Stimulated activated CD8-positive, alpha-beta memory T cell treated with anti-CD3 and anti-CD28 coated beads, Interleukin-4, amount 100 ng/mL, for 24 hours (primary cell): ENCODE data around the gene ZNF771.
A peak's percentile ranks its signal among the peaks of the same experiment; 100 is the strongest.
"Not testable (repeated sequence)": the region's sequence is repeated elsewhere in the genome, so short reads cannot be mapped to it uniquely, and the experiment has no call there.

Source experiments
- DNase-seq: peaks from one replicate; pipeline ENCODE4 v3.0.0-alpha.2; 2020; ENCODE audit warnings: low read depth

Gene ZNF771

GRCh38 chr16:30437511-30438046, 30.2 kb downstream of the ZNF771 start:
- no peak for DNase-seq

DNA sequence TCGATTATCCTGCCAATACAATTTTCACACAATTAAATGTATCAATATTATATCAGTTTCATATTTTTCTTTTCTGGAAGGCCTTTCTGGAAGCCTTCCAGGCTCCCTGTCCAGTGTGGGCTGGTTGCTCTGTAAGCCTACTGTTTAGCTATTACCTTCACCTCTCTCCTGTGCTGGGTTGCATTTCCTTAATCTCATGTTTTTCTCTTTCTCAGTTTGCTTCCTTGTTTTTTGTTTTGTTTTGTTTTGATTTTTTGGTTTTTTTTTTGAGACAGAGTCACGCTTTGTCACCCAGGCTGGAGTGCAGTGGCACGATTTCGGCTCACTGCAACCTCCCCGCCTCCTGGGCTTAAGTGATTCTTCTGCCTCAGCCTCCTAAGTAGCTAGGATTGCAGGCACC, 31.4 kb downstream of the ZNF771 start:
- no peak for DNase-seq

DNA sequence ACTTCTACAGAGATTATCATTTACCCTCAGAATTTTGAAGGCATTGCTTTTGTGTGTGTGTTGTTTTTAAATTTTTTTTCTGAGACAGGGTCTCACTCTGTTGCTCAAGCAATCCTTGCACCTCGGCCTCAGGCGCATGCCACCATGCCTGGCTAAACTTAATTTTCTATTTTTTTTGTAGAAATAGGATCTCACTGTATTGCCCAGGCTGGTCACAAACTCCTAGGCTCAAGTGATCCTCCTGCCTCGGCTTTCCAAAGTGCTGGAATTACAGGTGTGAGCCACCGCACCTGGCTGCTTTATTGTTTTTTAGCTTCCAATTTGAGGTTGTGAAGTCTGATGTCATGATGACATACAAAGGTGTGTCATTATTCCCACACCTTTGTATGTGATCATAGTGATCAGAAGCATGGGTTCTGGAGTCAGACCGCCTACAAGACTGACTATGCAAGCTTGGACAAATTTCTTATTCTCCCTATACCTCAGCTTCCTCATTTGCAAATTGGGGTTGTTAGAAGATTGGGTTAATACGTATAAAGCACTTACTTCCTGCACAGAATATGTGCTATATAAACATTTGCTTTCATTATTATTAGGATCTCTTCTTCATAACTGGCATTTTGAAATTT, 32.4 kb downstream of the ZNF771 start:
- DNase-seq: no peak

GRCh38 chr16:30443631-30444030, 36.2 kb downstream of the ZNF771 start:
- DNase-seq: no peak

GRCh38 chr16:30444231-30445148, 37.1 kb downstream of the ZNF771 start:
- DNase-seq: no peak

DNA sequence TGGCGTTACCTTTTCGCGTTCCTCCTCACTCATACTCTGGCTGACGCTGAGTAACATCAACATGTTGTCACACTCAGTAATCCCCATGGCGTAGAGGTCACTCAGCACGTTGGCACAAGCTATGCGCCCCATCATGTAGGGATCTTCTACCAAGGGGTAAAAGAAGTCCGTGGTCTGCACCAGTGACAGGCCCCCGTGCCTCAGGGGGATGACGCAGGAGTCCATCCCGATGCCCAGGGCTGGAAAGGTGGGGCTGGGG, 37.7 kb downstream of the ZNF771 start:
- DNase-seq: no peak

- DNase-seq: peak; percentile 92
These were observed 38.2 kb downstream of the ZNF771 start, which contains the start of gene SEPHS2 for GRCh38 chr16:30445408-30446202. Gene SEPHS2 (minus strand): TSS chr16:30445874. CDS start chr16:30445727, 147 bp downstream.

GRCh38 chr16:30446203-30446595, 38.8 kb downstream of the ZNF771 start:
- DNase-seq: no peak

DNA sequence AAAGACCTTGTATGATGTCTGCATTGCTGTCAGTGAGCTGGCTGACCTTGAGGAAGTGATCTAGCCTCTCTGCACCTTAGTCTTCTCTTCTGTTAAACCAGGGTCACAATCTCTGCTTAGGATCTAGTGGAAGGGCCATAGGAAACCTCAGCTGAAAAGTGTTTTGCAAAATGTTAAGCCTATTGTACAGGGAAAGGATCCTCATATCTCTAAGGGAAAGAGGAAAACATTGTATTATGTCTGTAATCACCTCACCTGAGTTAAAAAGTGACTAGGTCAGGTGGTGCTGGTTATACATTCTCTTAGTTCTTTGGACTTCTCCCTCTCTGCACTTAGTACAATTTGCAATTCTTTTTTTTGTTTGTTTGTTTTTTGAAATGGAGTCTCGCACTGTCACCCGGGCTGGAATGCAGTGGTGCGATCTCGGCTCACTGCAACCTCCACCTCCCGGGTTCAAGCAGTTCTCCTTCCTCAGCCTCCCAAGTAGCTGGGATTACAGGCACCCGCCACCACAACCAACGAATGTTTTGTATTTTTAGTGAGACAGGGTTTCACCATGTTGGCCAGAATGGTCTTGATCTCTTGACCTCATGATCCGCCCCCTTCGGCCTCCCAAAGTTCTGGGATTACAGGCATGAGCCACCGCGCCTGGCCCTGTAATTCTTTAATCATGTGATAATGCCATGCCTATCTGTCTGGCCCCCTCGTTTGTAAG, 40.3 kb downstream of the ZNF771 start:
- no peak for DNase-seq

DNA sequence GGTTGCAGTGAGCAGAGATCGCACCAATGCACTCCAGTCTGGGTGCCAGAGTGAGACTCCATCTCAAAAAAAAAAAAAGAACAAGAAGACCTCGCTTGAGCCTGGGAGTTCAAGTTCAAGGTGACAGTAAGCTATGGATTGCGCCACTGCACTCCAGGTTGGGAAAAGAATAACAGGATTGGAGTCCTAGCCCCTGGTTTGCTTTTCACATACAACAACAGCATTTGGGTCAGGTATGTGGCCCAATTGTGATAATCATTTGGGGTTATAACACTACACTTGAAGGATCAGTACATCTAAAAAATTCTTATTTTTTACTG, 41.7 kb downstream of the ZNF771 start:
- DNase-seq: no peak

DNA sequence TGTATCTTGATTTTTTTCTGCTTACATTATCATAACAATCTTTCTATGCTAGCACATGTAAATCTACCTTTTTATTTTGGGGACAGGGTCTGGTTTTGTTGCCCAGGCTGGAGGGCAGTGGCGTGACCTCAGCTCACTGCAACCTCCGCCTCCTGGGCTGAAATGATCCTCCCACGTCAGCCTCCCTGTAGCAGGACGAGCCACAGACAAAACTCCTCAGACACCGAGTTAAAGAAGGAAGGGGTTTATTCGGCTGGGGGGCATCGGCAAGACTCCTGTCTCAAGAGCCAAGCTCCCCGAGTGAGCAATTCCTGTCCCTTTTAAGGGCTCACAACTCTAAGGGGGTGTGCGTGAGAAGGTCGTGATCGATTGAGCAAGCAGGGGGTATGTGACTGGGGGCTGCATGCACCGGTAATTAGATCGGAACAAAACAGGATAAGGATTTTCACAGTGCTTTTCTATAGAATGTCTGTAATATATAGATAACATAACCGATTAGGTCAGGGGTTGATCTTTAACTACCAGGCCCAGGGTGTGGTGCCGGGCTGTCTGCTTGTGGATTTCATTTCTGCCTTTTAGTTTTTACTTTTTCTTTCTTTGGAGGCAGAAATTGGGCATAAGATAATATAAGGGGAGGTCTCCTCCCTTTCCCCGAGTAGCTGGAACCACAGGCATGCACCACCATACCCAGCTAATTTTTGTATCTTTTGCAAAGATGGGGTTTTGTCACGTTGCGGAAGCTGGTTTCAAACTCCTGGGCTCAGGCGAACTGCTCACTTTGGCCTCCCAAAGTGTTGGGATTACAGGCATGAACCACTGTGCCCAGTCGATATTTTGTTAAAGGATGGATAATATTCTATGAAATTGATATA, 45.5 kb downstream of the ZNF771 start:
- DNase-seq: not testable (repeated sequence)

- DNase-seq: no peak
These were observed 48.9 kb downstream of the ZNF771 start for GRCh38 chr16:30456302-30456701.

DNA sequence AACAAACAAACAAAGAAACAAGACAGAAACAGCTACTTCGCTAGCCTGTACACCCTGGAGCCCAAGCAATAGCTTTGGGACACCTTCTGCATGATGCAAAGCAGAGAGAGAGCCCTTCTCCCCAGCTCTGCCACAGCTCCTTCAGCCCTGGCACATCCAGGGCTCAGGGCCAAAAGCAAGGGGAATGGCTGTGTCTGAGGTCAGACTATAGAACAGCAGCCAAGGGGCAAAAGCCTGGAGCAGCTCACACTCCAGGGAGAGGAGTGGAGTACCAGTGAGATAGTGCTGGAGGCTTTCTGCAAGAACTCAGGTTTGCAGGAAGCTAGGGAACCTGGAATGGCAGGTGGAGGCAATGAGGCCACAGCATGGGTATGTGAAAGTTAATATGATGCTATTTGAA, 49.9 kb downstream of the ZNF771 start:
- no peak for DNase-seq

DNA sequence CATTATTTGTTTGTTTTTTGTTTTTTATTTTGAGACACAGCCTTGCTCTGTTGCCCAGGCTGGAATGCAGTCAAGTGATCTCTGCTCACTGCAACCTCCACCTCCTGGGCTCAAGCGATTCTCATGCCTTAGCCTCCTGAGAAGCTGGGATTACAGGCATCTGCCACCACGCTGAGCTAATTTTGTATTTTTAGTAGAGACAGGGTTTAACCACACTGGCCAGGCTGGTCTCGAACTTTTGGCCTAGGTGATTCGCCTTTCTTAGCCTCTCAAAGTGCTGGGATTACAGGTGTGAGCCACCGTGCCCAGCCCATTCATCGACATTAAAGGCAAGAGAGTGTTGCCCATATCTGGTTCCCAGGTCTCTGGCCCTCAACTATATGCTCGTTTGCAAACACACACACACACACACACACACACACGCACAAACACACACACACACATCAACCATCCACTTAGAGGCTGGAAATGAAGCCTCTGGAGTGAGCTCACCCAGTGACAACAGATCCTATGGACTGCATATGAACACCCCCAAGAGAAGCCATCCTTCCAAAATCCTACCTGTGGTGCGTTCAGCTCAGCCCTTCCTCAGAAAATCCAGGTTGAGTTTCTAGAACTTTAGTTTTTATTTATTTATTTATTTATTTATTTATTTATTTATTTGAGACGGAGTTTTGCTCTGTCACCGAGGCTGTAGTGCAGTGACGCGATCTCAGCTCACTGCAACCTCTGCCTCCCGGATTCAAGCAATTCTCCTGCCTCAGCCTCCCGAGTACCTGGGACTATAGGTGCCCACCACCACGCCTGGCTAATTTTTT, 50.5 kb downstream of the ZNF771 start:
- no peak for DNase-seq

DNA sequence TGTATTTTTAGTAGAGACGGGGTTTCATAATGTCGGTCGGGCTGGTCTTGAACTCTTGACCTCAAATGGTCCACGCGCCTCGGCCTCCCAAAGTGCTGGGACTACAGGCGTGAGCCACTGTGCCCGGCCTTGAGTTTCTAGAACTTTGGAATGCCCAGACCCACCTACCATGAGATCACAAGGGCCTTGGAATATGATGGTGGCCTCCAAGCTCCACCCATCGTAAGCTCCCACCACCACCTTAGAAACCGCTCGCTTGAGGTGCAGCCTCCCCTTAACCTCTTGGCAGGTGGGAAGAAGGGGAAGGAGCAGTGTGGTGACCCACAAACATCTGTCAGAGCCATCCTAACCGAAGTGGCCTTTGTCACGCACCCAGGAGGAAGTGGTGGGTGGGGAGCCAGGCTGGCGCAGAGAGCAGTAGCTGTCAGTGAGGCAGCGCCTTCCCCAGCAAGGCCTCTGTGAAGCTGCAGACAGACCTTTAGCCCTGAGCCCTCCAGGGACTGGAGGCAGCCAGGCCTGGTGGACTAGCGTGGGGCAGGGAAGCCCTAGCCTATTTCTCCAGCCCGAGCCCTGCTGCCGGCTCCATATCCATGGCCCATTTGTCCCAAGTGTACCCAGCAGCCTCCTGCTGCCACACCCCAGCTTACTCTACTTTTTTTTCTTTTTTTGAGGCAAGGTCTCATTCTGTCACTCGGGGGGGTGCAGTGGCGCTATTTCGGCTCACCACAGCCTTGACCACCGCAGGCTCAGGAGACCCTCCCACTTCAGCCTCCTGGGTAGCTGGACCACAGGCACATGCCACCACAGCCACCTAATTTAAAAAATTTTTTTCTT, 51.4 kb downstream of the ZNF771 start:
- DNase-seq: peak; percentile 84

DNA sequence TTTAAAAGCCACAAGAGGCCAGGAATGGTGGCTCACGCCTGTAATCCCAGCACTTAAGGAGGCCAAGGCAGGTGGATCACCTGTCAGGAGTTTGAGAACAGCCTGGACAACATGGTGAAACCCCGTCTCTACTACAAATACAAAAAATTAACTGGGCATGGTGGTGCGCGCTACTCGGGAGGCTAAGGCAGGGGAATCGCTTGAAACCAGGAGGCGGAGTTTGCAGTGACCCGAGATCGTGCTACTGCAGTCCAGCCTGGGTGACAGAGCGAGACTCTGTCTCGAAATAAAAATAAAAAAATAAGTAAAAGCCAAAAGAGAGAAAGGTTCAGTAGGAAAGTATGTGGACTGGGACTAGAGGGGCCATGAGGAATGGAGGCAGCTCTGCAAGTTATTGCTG, 52.0 kb downstream of the ZNF771 start:
- DNase-seq: no peak

DNA sequence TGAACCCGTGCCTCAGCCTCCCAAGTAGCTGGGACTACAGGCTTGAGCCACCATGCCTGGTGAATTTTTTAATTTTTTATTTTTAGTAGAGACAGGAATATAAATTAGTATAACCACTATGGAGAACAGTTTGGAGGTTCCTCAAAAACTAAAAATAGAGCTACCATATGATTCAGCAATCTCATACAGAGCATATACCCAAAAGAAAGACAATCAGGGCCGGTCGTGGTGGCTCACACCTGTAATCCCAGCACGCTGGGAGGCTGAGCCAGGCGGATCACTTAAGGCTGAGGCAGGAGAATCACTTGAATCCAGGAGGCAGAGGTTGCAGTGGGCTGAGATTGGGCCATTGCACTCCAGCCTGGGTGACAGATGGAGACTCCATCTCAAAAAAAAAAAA, 54.0 kb downstream of the ZNF771 start:
- DNase-seq: not testable (repeated sequence)

GRCh38 chr16:30464078-30464477, 56.7 kb downstream of the ZNF771 start:
- DNase-seq: no peak
